KMS-11 (cell line): Measurements from ENCODE around the gene GTF3C1.
A peak's percentile ranks its signal among the peaks of the same experiment; 100 is the strongest.

Experiments used
- H2AFZ ChIP-seq: fragments of 200-600 bp; sonication (generic); 2 replicates; pipeline ENCODE4 v1.6.1; 2016; ENCODE audit warnings: antibody characterized with exemption, mixed run types, low read depth
- H3K27ac ChIP-seq: fragments of 200-600 bp; sonication (generic); 2 replicates; pipeline ENCODE4 v1.6.1; 2016; ENCODE audit warnings: mild to moderate bottlenecking, mixed run types
- H3K27me3 ChIP-seq: fragments of 200-600 bp; sonication (generic); 2 replicates; pipeline ENCODE4 v1.6.1; 2017; ENCODE audit warnings: mild to moderate bottlenecking, low read depth, mixed run types, moderate library complexity; ENCODE audit not compliant: insufficient read depth
- H3K36me3 ChIP-seq: fragments of 200-600 bp; sonication (generic); 2 replicates; pipeline ENCODE4 v1.6.1; 2017; ENCODE audit warnings: mild to moderate bottlenecking, mixed run types; ENCODE audit not compliant: insufficient read depth
- H3K4me1 ChIP-seq: fragments of 200-600 bp; sonication (generic); 2 replicates; pipeline ENCODE4 v1.6.1; 2016; ENCODE audit warnings: mild to moderate bottlenecking, low read depth, mixed run types; ENCODE audit not compliant: poor library complexity, severe bottlenecking
- H3K4me2 ChIP-seq: fragments of 200-600 bp; sonication (generic); 2 replicates; pipeline ENCODE4 v1.7.0; 2016; ENCODE audit warnings: mild to moderate bottlenecking, mixed run types
- H3K4me3 ChIP-seq: fragments of 200-600 bp; sonication (generic); IDR thresholded peaks from 2 replicates; pipeline ENCODE4 v1.6.1; 2017; ENCODE audit warnings: low read depth, low read length, mixed read lengths; ENCODE audit not compliant: insufficient read depth
- H3K79me2 ChIP-seq: fragments of 200-600 bp; sonication (generic); 2 replicates; pipeline ENCODE4 v1.6.1; 2016; ENCODE audit warnings: low read depth, mixed run types; ENCODE audit not compliant: insufficient read depth
- H3K9ac ChIP-seq: fragments of 200-600 bp; sonication (generic); 2 replicates; pipeline ENCODE4 v1.6.1; 2016; ENCODE audit warnings: mild to moderate bottlenecking, mixed run types
- H4K20me1 ChIP-seq: fragments of 200-600 bp; sonication (generic); 2 replicates; pipeline ENCODE4 v1.6.1; 2016; ENCODE audit warnings: mild to moderate bottlenecking, mixed run types; ENCODE audit not compliant: insufficient read depth
- TF ChIP-seq, protein P1 (sequence below): fragments of 200-600 bp; sonication (generic); conservative IDR thresholded peaks from 2 replicates; pipeline ENCODE4 v1.6.1; 2017; ENCODE audit warnings: low read depth, mild to moderate bottlenecking, antibody characterized with exemption, low read length, moderate library complexity, mixed read lengths

GTF3C1 gene

DNA sequence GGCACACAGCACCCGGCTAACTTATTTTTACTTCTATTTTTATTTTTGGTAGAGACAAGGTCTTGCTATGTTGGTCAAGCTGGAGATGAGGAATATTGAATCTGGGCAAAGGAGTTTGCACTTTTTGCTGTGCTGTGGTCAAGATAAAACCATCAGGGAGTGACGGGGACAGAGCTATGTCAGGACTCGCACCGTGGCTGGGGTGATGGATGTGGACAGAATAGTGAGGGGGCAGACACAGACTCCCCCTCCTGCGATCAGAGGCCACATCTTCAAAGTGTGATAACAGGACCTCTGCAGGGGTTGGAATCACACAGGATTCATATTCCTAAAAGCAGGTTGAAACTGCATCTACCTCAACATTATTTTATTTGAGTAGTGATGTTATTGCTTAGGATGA, 122.2 kb downstream of the GTF3C1 start:
- no peaks in the 10 kb centered on the region for H3K79me2 ChIP-seq
- H3K27me3 ChIP-seq: no peaks in the 10 kb centered on the region
- no peak overlapping the region for H3K4me2 ChIP-seq
- H4K20me1 ChIP-seq: no peaks in the 10 kb centered on the region
- TF ChIP-seq, protein P1, sequence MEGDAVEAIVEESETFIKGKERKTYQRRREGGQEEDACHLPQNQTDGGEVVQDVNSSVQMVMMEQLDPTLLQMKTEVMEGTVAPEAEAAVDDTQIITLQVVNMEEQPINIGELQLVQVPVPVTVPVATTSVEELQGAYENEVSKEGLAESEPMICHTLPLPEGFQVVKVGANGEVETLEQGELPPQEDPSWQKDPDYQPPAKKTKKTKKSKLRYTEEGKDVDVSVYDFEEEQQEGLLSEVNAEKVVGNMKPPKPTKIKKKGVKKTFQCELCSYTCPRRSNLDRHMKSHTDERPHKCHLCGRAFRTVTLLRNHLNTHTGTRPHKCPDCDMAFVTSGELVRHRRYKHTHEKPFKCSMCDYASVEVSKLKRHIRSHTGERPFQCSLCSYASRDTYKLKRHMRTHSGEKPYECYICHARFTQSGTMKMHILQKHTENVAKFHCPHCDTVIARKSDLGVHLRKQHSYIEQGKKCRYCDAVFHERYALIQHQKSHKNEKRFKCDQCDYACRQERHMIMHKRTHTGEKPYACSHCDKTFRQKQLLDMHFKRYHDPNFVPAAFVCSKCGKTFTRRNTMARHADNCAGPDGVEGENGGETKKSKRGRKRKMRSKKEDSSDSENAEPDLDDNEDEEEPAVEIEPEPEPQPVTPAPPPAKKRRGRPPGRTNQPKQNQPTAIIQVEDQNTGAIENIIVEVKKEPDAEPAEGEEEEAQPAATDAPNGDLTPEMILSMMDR: no peak
- no peaks in the 10 kb centered on the region; the same call in 1 of the 2 replicates for H3K36me3 ChIP-seq
- no peak overlapping the region for H2AFZ ChIP-seq
- H3K27ac ChIP-seq: no peak overlapping the region
- H3K9ac ChIP-seq: no peak overlapping the region
- H3K4me1 ChIP-seq: peaks cover 25% of the 10 kb centered on the region
- no peak overlapping the region for H3K4me3 ChIP-seq

DNA sequence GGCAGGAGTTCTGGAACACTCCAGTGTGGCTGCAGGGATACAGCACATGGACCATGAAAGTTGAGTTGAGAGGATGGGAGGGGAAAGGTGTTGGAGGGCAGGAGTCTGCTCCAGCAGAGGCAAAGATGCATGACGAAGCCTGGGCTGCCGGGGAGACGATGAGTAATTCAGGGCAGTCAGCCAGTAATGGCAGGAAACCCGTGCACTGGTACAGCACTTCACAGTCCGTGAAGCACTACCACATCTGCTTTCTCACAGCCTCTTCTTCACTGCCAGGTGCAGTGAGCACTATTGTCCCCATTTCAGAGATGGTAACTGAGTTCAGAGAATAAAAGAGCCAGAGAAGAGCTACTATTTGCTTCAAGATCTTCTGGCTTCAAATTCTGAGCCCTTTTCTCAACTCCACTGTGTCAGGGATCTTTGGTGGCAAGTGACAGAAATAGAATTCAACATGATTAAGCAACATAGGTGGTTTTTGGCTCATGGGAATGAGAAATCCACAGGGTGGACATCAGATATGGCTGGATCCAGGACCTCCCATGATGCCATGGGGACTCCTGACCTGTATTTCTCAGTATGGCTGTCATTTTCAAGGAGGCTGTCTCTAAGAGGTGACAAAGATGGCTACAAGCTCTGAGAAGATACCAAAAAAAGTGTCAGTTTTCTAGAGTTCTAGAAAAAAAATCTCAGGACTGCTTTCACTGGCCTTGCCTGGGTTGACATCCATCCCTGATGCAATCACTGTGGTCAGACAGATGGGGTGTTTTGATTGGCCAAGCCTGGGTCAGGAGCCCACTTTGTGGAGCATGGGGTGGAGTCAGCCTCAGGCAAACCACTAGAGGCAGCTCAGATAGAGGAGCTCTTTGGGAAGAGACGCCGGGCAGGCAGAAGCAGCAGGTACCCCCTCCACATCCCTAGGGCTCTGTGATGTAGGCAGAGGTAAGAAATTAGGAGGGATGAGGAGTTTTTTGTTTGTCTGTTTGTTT, 123.0 kb downstream of the GTF3C1 start:
- no peak overlapping the region for H3K4me3 ChIP-seq
- H2AFZ ChIP-seq: no peak overlapping the region
- no peaks in the 10 kb centered on the region for H4K20me1 ChIP-seq
- no peak overlapping the region for H3K9ac ChIP-seq
- H3K4me1 ChIP-seq: peaks cover 25% of the 10 kb centered on the region
- H3K27ac ChIP-seq: no peak overlapping the region
- no peaks in the 10 kb centered on the region for H3K79me2 ChIP-seq
- H3K27me3 ChIP-seq: no peaks in the 10 kb centered on the region
- peak overlapping the region; percentile 14; the same call in 1 of the 2 replicates for H3K4me2 ChIP-seq
- TF ChIP-seq, protein P1: no peak
- no peaks in the 10 kb centered on the region; the same call in 1 of the 2 replicates for H3K36me3 ChIP-seq

DNA sequence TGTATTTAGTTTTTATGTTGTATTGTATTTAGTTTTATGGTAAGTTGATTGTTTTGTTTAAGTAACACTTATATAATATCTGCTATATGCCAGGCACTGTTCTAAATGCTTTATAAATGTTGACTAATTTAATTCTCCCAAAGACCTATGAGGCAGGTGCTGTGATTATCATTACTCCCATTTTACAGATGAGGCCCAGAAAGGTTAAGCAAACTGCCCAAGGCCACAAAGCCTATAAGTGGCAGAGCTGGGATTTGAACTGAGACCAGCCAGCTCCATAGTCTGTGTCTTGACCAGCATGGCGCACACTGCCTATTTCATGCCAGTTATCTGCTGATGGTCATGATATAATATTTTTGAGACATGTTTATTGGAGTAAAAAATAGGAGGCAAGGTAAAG, 123.8 kb downstream of the GTF3C1 start:
- no peak overlapping the region for H3K4me3 ChIP-seq
- no peaks in the 10 kb centered on the region for H3K79me2 ChIP-seq
- TF ChIP-seq, protein P1: no peak
- H3K27ac ChIP-seq: no peak overlapping the region
- peaks cover 25% of the 10 kb centered on the region for H3K4me1 ChIP-seq
- H3K9ac ChIP-seq: no peak overlapping the region
- H3K36me3 ChIP-seq: no peaks in the 10 kb centered on the region; the same call in 1 of the 2 replicates
- no peak overlapping the region for H3K4me2 ChIP-seq
- no peak overlapping the region for H2AFZ ChIP-seq
- no peaks in the 10 kb centered on the region for H4K20me1 ChIP-seq
- H3K27me3 ChIP-seq: no peaks in the 10 kb centered on the region

DNA sequence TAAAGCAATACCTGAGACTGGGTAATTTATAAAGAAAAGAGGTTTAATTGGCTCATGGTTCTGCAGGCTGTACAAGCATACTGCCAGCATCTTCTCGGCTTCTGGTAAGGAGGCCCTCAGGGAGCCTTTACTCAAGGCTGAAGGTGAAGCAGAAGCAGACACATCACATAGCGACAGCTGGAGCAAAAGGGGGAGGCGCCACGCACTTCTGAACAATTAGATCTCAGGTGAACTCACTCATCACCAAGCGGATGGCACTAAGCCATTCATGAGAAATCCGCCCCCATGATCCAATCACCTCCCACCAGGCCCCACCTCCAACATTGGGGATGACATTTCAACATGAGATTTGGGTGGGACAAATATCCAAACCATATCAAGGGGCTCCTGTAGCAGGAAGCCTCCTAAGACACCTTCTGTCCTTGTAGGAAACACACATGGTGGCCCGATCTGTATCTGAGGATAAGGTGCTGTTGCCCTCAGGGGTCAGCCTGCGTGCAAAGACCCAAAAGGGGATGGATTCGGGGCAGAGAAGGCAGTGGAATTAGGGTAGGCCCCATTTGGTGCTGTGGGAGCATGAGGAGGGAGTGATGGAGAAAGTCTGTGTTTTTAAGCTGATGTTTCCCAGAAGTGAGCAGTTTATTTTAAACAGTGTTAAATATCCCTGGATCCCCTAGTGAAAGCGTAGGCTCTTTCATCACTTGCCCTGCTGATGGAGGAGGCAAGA, 124.8 kb downstream of the GTF3C1 start:
- H3K27me3 ChIP-seq: no peaks in the 10 kb centered on the region
- TF ChIP-seq, protein P1: no peak
- no peak overlapping the region for H2AFZ ChIP-seq
- H3K9ac ChIP-seq: no peak overlapping the region
- H4K20me1 ChIP-seq: no peaks in the 10 kb centered on the region
- no peak overlapping the region for H3K27ac ChIP-seq
- no peak overlapping the region for H3K4me3 ChIP-seq
- H3K79me2 ChIP-seq: no peaks in the 10 kb centered on the region
- H3K4me1 ChIP-seq: peaks cover 18% of the 10 kb centered on the region
- no peak overlapping the region for H3K4me2 ChIP-seq
- H3K36me3 ChIP-seq: no peaks in the 10 kb centered on the region; the same call in 1 of the 2 replicates
